K562 (cell line): Measurements from ENCODE around the gene ZNF358. TPM values are rescaled to one million over a fixed set of nuclear protein-coding genes. Genes with fewer than 3 reads are reported as not detected.

Experiments used
- ATAC-seq: fragments of 200-7000 bp; cut with Tn5 transposase; 3 replicates; pipeline ENCODE4 v1.9.1; 2020; ENCODE audit warnings: moderate library complexity
- BruUV-seq: library from RNA; stranded (reverse); fragments of 400-500 nt; replicated peaks from 2 replicates; lab custom pipeline; 2021; lab: Mats Ljungman, UMichigan
- CTCF ChIA-PET: fragments of 300-600 bp; formaldehyde crosslinking; extraction: SDS; loops from one replicate; lab custom pipeline; 2021; ENCODE audit warnings: low intra/inter-chr PET ratio; lab: Yijun Ruan, JAX
- POLR2A ChIA-PET: fragments of 300-600, 350-650 bp; sonication (Branson Sonifier 250); formaldehyde crosslinking; extraction: SDS; loops from one replicate; lab custom pipeline; 2021; ENCODE audit warnings: antibody characterized with exemption, inconsistent platforms; lab: Yijun Ruan, JAX
- DNase-seq, 4 experiments: peaks; one replicate each; pipeline versions ENCODE4 v3.0.0 to v3.0.0-alpha.2; 2011 to 2018; ENCODE audit warnings: low spot score in 3 of 4, mixed read lengths in 3 of 4; ENCODE audit errors: extremely low read depth in 1 of 4
- FAIRE-seq: peaks from 2 replicates; lab custom pipeline; 2011; peaks lifted over from hg19 to GRCh38; lab: Jason Lieb, UNC
- H2AFZ ChIP-seq: 2 replicates; pipeline ENCODE4 v1.6.0; 2011; ENCODE audit warnings: low read depth, low read length, control low read depth, inconsistent platforms
- H3K27ac ChIP-seq: fragments of 200-600 bp; 3 replicates; pipeline ENCODE4 v1.8.0; 2011; ENCODE audit warnings: low read depth, mild to moderate bottlenecking, control low read depth, inconsistent platforms, low read length, moderate library complexity, mixed read lengths; ENCODE audit errors: extremely low read depth
- H3K27me3 ChIP-seq, 2 experiments: fragments of 300-600 bp in 1 of 2; 2 replicates in 1 of 2; 3 replicates in 1 of 2; pipeline versions ENCODE4 v1.6.0 to v1.8.0; 2011; ENCODE audit warnings: inconsistent platforms in 2 of 2, low read length in 2 of 2, mild to moderate bottlenecking in 1 of 2, mixed read lengths in 1 of 2, moderate library complexity in 1 of 2; ENCODE audit not compliant: control insufficient read depth in 2 of 2, insufficient read depth in 2 of 2
- H3K36me3 ChIP-seq: fragments of 300-600 bp; 3 replicates; pipeline ENCODE4 v1.8.0; 2011; ENCODE audit warnings: mild to moderate bottlenecking, low read length, inconsistent platforms; ENCODE audit not compliant: control insufficient read depth, insufficient read depth
- H3K4me1 ChIP-seq, 2 experiments: fragments of 200-600 bp in 1 of 2; replicated peaks in 1 of 2; 2 replicates in 1 of 2; 3 replicates in 1 of 2; pipeline versions ENCODE4 v1.5.1 to v1.8.0; 2011; ENCODE audit warnings: inconsistent platforms in 2 of 2, low read length in 2 of 2, mild to moderate bottlenecking in 1 of 2, mixed read lengths in 1 of 2, moderate library complexity in 1 of 2; ENCODE audit not compliant: control insufficient read depth in 2 of 2, insufficient read depth in 2 of 2
- H3K4me2 ChIP-seq: 2 replicates; pipeline ENCODE4 v1.6.1; 2011; ENCODE audit warnings: low read length, control low read depth, inconsistent platforms, mixed read lengths; ENCODE audit not compliant: insufficient read depth
- H3K4me3 ChIP-seq: fragments of 200-600 bp; sonication (generic), shearing (Covaris generic); 2 replicates; pipeline ENCODE4 v1.5.1; 2016; ENCODE audit warnings: control low read depth, inconsistent platforms
- H3K79me2 ChIP-seq: fragments of 200-600 bp; 3 replicates; pipeline ENCODE4 v1.8.0; 2011; ENCODE audit warnings: low read length, inconsistent platforms; ENCODE audit not compliant: control insufficient read depth, insufficient read depth
- H3K9ac ChIP-seq, 2 experiments: 2 replicates each; pipeline versions ENCODE4 v1.6.0 to v1.6.1; 2011; ENCODE audit warnings: low read depth in 2 of 2, low read length in 2 of 2, control low read depth in 1 of 2, inconsistent platforms in 1 of 2, mild to moderate bottlenecking in 1 of 2, mixed read lengths in 1 of 2; ENCODE audit not compliant: insufficient read depth in 1 of 2
- H3K9me1 ChIP-seq: one replicate; pipeline ENCODE4 v1.6.0; 2011; ENCODE audit warnings: inconsistent platforms, mild to moderate bottlenecking, low read length, moderate library complexity; ENCODE audit not compliant: control insufficient read depth, insufficient read depth
- H3K9me3 ChIP-seq: replicated peaks from 2 replicates; pipeline ENCODE4 v1.5.1; 2011; ENCODE audit warnings: low read depth, low read length, inconsistent platforms; ENCODE audit not compliant: control insufficient read depth, insufficient read depth
- H4K20me1 ChIP-seq: replicated peaks from 2 replicates; pipeline ENCODE4 v1.6.1; 2011; ENCODE audit warnings: low read length, inconsistent platforms, mixed read lengths; ENCODE audit not compliant: control insufficient read depth, insufficient read depth
- ETV5 ChIP-seq: sonication (generic); formaldehyde crosslinking; IDR thresholded peaks from 2 replicates; pipeline ENCODE4 v1.4.0; 2020; ENCODE audit warnings: low read depth, mild to moderate bottlenecking, missing genetic modification reagents
- MEF2A ChIP-seq: IDR thresholded peaks from 2 replicates; pipeline ENCODE4 v1.6.1; 2011; ENCODE audit warnings: low read depth, mild to moderate bottlenecking, low read length, moderate library complexity; ENCODE audit not compliant: control insufficient read depth
- MEIS2 ChIP-seq: fragments of 450-650 bp; IDR thresholded peaks from 2 replicates; pipeline ENCODE4 v1.6.1; 2014; ENCODE audit warnings: mild to moderate bottlenecking; ENCODE audit not compliant: partially characterized antibody
- NR2C2 ChIP-seq, 2 experiments: fragments of 200-800 bp in 1 of 2; sonication (Bioruptor generic) in 1 of 2; sonication (generic) in 1 of 2; formaldehyde crosslinking in 1 of 2; IDR thresholded peaks; 2 replicates each; pipeline versions ENCODE4 v1.6.1 to v1.8.0; 2016 to 2022; ENCODE audit warnings: mild to moderate bottlenecking in 1 of 2, missing compliant biosample characterization in 1 of 2, missing genetic modification characterization in 1 of 2, missing genetic modification reagents in 1 of 2
- SMARCB1 ChIP-seq: IDR thresholded peaks from 2 replicates; pipeline ENCODE4 v1.6.1; 2011; ENCODE audit warnings: improper control_type of control experiment, low read depth; ENCODE audit not compliant: insufficient read length
- ZFX ChIP-seq: sonication (generic); formaldehyde crosslinking; IDR thresholded peaks from 2 replicates; pipeline ENCODE4 v1.8.0; 2022; ENCODE audit warnings: mild to moderate bottlenecking, missing genetic modification reagents, moderate library complexity
- ZKSCAN3 ChIP-seq: fragments of 250-450 bp; sonication (Bioruptor Pico); IDR thresholded peaks from 2 replicates; pipeline ENCODE4 v1.4.0; 2020
- ZNF263 ChIP-seq: sonication (generic); formaldehyde crosslinking; IDR thresholded peaks from 2 replicates; pipeline ENCODE4 v1.8.0; 2022; ENCODE audit warnings: mild to moderate bottlenecking, missing genetic modification reagents, borderline replicate concordance
- ZNF77 ChIP-seq: fragments of 250-450 bp; sonication (Bioruptor Pico); IDR thresholded peaks from 2 replicates; pipeline ENCODE4 v1.5.0; 2020
- WGBS: fragments of 100-300 bp; shearing (Covaris generic); methylation state at CpG from one replicate; pipeline ENCODE4 v1.1.6; 2016; ENCODE audit warnings: low coverage, mixed read lengths; ENCODE audit not compliant: insufficient coverage; ENCODE audit errors: missing lambda C conversion rate; 5-methylcytosine and 5-hydroxymethylcytosine counted together
- in situ Hi-C: fragments of 300-500 bp; cut with MboI; formaldehyde crosslinking; loops from 4 replicates; pipeline ENCODE4 v1.15.0; 2018; ENCODE audit warnings: inconsistent platforms, mixed read lengths
- intact Hi-C: fragments of 100-400 bp; cut with micrococcal nuclease; formaldehyde crosslinking; loops from 2 replicates; pipeline ENCODE4 v1.14.2; 2022
- polyA plus RNA-seq, 8 experiments: library from polyadenylated mRNA; depleted of rRNA in 4 of 8; stranded (reverse) in 5 of 8; unstranded in 3 of 8; fragments of >200 nt; fragmentation: Nextera tagmentation in 2 of 8; fragmentation: Illumina TruSeq in 1 of 8; extraction: Ambion mirVana in 2 of 8; extraction: Trizol in 1 of 8; gene quantifications; 2 replicates each; pipeline versions ENCODE4 v1.2.1 to v1.2.3, GENCODE V29; 2011 to 2014; ENCODE audit warnings: inconsistent platforms in 1 of 8, missing spikeins in 1 of 8
- total RNA-seq, 7 experiments: library from RNA; depleted of rRNA in 6 of 7; stranded (reverse); fragments of >200 nt in 6 of 7; fragmentation: Illumina TruSeq in 2 of 7; extraction: Trizol in 2 of 7; gene quantifications; 2 replicates each; pipeline versions ENCODE4 v1.2.1 to v1.2.3, GENCODE V29; 2011 to 2021; ENCODE audit warnings: low replicate concordance in 1 of 7
- TF ChIP-seq, protein P1 (sequence below): fragments of 250-450 bp; sonication (Bioruptor Pico); IDR thresholded peaks from 2 replicates; pipeline ENCODE4 v1.5.0; 2021
- TF ChIP-seq, protein P2 (sequence below): sonication (generic); formaldehyde crosslinking; IDR thresholded peaks from 2 replicates; pipeline ENCODE4 v1.8.0; 2022; ENCODE audit warnings: mild to moderate bottlenecking, missing genetic modification reagents

Gene ZNF358
- total and polyA plus RNA-seq, 9 of the 15 experiments (the other 6 are each of a cell fraction or from before 2014, with no cell fraction given): 0.04 to 17.2 (median 4.9) TPM

DNA sequence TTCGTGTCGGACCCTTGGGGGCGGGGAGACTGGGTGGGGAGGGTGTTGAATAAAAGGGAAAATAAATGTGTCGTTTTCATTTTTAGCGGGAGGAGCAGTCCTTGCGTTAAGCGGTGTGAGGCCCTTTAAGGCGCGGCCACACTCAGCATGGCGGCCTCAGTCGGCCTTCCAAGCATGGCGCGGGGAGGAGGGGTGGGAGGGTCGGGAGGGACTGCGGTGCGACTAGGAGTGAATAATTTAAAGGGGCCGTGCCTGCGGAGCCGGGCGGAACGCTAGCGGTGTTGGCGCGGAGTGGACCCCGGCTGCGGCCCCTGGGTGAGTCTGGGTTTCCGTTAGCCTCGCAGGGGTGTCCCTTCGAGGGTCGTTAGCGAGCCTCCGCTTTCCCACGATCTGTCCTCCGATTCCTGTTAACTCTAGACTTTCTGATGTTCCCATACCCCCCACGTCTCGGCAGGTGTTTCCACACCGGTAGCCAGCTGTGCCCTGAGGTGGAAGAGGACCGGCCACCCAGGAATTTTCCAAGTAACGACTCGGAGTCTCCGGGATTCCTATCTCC is 18.1 kb downstream of the ZNF358 start:
- peak; percentile 69 for FAIRE-seq
- WGBS: 2% methylated on average over 20 of the region's 41 CpGs
- H3K27ac ChIP-seq: peak overlapping the region; percentile 62; the same call in 2 of the 3 replicates
- H3K4me1 ChIP-seq: peaks cover 10 to 39% of the 10 kb centered on the region in 2 experiments
- no peaks in the 10 kb centered on the region for H3K9me3 ChIP-seq
- H3K4me2 ChIP-seq: peak overlapping the region; percentile 98
- no peaks in the 10 kb centered on the region for H3K9me1 ChIP-seq
- peak; percentile 81 to 93 (median 88) for DNase-seq
- peaks cover 11% of the 10 kb centered on the region; the same call in 1 of the 3 replicates for H3K36me3 ChIP-seq
- ChIA-PET POLR2A (interaction anchor here (0.6 to 1.8 kb wide), 3 partner anchors 11 to 127 kb away, joined by 3 to 9 read pairs (median 3); partner anchors contain the start of gene MCOLN1), CTCF (no interaction called here)
- no TSS peak for BruUV-seq
- peak overlapping the region; percentile 81 for H3K4me3 ChIP-seq
- peak; percentile 91 for ATAC-seq
- no peaks in the 10 kb centered on the region; the same call in 2 of the 3 replicates for H3K79me2 ChIP-seq
- intact Hi-C loops (no loop called here), in situ Hi-C loops (no loop called here)
- H4K20me1 ChIP-seq: no peaks in the 10 kb centered on the region
- H3K9ac ChIP-seq: peak overlapping the region; percentile 56 to 96
- peak overlapping the region; percentile 100 for H2AFZ ChIP-seq
- no peaks in the 10 kb centered on the region for H3K27me3 ChIP-seq
- TF ChIP-seq MEF2A (no peak), NR2C2 (CRISPR knock-in tag; IDR thresholded peaks at IDR 0.05) (no peak), NR2C2 (tag; IDR thresholded peaks at IDR 0.05) (peak; percentile 74), ZNF77 (CRISPR knock-in tag) (no peak), ETV5 (CRISPR knock-in tag) (peak; percentile 6; the same call in 1 of the 2 replicates), MEIS2 (no peak), ZNF263 (CRISPR knock-in tag) (peak; percentile 89), SMARCB1 (no peak), ZKSCAN3 (no peak), ZFX (CRISPR knock-in tag) (peak; percentile 41)
- TF ChIP-seq, protein P1, sequence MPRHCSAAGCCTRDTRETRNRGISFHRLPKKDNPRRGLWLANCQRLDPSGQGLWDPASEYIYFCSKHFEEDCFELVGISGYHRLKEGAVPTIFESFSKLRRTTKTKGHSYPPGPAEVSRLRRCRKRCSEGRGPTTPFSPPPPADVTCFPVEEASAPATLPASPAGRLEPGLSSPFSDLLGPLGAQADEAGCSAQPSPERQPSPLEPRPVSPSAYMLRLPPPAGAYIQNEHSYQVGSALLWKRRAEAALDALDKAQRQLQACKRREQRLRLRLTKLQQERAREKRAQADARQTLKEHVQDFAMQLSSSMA: peak; percentile 98
- TF ChIP-seq, protein P2, sequence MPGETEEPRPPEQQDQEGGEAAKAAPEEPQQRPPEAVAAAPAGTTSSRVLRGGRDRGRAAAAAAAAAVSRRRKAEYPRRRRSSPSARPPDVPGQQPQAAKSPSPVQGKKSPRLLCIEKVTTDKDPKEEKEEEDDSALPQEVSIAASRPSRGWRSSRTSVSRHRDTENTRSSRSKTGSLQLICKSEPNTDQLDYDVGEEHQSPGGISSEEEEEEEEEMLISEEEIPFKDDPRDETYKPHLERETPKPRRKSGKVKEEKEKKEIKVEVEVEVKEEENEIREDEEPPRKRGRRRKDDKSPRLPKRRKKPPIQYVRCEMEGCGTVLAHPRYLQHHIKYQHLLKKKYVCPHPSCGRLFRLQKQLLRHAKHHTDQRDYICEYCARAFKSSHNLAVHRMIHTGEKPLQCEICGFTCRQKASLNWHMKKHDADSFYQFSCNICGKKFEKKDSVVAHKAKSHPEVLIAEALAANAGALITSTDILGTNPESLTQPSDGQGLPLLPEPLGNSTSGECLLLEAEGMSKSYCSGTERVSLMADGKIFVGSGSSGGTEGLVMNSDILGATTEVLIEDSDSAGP (CRISPR knock-in tag): peak; percentile 95
